HEK293T (cell line): ENCODE measurements around the gene CA12.

Experiments
- CTCF ChIA-PET: fragments of 350-600 bp; formaldehyde crosslinking; extraction: SDS; loops from one replicate; lab custom pipeline; 2021; ENCODE audit warnings: antibody characterized with exemption, inconsistent platforms; lab: Yijun Ruan, JAX
- POLR2A ChIA-PET: fragments of 350-600 bp; formaldehyde crosslinking; extraction: SDS; loops from one replicate; lab custom pipeline; 2020; ENCODE audit warnings: antibody characterized with exemption, inconsistent platforms; lab: Yijun Ruan, JAX
- DNase-seq: peaks from one replicate; pipeline ENCODE4 v3.0.0; 2012; ENCODE audit warnings: mixed read lengths; ENCODE audit errors: extremely low spot score
- ARNT ChIP-seq: fragments of 450-650 bp; IDR thresholded peaks from 2 replicates; pipeline ENCODE4 v1.6.1; 2017; ENCODE audit warnings: mild to moderate bottlenecking
- BHLHE40 ChIP-seq: fragments of 450-650 bp; IDR thresholded peaks from 2 replicates; pipeline ENCODE4 v1.6.1; 2016; ENCODE audit warnings: mild to moderate bottlenecking, moderate library complexity, borderline replicate concordance
- CTBP1 ChIP-seq: fragments of 450-650 bp; IDR thresholded peaks from 2 replicates; pipeline ENCODE4 v1.6.1; 2016; ENCODE audit warnings: borderline replicate concordance
- ELF4 ChIP-seq: fragments of 450-650 bp; IDR thresholded peaks from 2 replicates; pipeline ENCODE4 v1.6.1; 2017; ENCODE audit warnings: antibody characterized with exemption
- FOXA1 ChIP-seq: fragments of 450-650 bp; IDR thresholded peaks from 2 replicates; pipeline ENCODE4 v1.6.1; 2016; ENCODE audit warnings: mild to moderate bottlenecking
- FOXK2 ChIP-seq: fragments of 450-650 bp; IDR thresholded peaks from 2 replicates; pipeline ENCODE4 v1.6.1; 2016; ENCODE audit warnings: mild to moderate bottlenecking
- FOXM1 ChIP-seq: fragments of 450-650 bp; IDR thresholded peaks from 2 replicates; pipeline ENCODE4 v1.6.1; 2017; ENCODE audit warnings: mild to moderate bottlenecking, borderline replicate concordance
- HDGF ChIP-seq: fragments of 450-650 bp; IDR thresholded peaks from 2 replicates; pipeline ENCODE4 v1.6.1; 2017; ENCODE audit warnings: antibody characterized with exemption, borderline replicate concordance
- L3MBTL2 ChIP-seq: fragments of 450-650 bp; conservative IDR thresholded peaks from 2 replicates; pipeline ENCODE4 v1.6.1; 2016; ENCODE audit warnings: mild to moderate bottlenecking
- LEF1 ChIP-seq: fragments of 450-650 bp; IDR thresholded peaks from 2 replicates; pipeline ENCODE4 v1.6.1; 2017; ENCODE audit warnings: mild to moderate bottlenecking, borderline replicate concordance
- NFRKB ChIP-seq: fragments of 450-650 bp; IDR thresholded peaks from 2 replicates; pipeline ENCODE4 v1.6.1; 2016; ENCODE audit warnings: mild to moderate bottlenecking, moderate library complexity
- SP1 ChIP-seq: fragments of 450-650 bp; IDR thresholded peaks from 2 replicates; pipeline ENCODE4 v1.6.1; 2017
- SUZ12 ChIP-seq: fragments of 450-650 bp; IDR thresholded peaks from 2 replicates; pipeline ENCODE4 v1.6.1; 2016; ENCODE audit warnings: mild to moderate bottlenecking
- TARDBP ChIP-seq: fragments of 450-650 bp; IDR thresholded peaks from 2 replicates; pipeline ENCODE4 v1.6.1; 2016
- ZNF384 ChIP-seq: fragments of 450-650 bp; IDR thresholded peaks from 2 replicates; pipeline ENCODE4 v1.6.1; 2016
- TF ChIP-seq, protein P1 (sequence below): fragments of 450-650 bp; IDR thresholded peaks from 2 replicates; pipeline ENCODE4 v1.6.1; 2016

CA12 gene

GRCh38 chr15:63373330-63373729 is 8.3 kb downstream of the CA12 start:
- CTCF ChIA-PET, result no interaction called here
- DNase-seq, result no peak
- no peak for TF ChIP-seq ARNT
- no peak for TF ChIP-seq HDGF
- TF ChIP-seq SP1, result no peak
- no peak for TF ChIP-seq LEF1
- POLR2A ChIA-PET, result no interaction called here

GRCh38 chr15:63372753-63373152 is 8.9 kb downstream of the CA12 start:
- TF ChIP-seq FOXK2, result no peak
- TF ChIP-seq FOXA1, result no peak
- TF ChIP-seq NFRKB, result no peak
- no peak for TF ChIP-seq SUZ12
- TF ChIP-seq ELF4, result no peak
- no peak for TF ChIP-seq BHLHE40
- CTCF ChIA-PET, result no interaction called here
- POLR2A ChIA-PET, result no interaction called here

GRCh38 chr15:63372018-63372705 is 9.5 kb downstream of the CA12 start:
- ChIA-PET CTCF (no interaction called here), POLR2A (no interaction called here)
- no peak for DNase-seq
- TF ChIP-seq HDGF, result no peak
- TF ChIP-seq CTBP1, result no peak

More at GRCh38 chr15:63372753-63373152, 8.9 kb downstream of the CA12 start:
- no peak for DNase-seq

DNA sequence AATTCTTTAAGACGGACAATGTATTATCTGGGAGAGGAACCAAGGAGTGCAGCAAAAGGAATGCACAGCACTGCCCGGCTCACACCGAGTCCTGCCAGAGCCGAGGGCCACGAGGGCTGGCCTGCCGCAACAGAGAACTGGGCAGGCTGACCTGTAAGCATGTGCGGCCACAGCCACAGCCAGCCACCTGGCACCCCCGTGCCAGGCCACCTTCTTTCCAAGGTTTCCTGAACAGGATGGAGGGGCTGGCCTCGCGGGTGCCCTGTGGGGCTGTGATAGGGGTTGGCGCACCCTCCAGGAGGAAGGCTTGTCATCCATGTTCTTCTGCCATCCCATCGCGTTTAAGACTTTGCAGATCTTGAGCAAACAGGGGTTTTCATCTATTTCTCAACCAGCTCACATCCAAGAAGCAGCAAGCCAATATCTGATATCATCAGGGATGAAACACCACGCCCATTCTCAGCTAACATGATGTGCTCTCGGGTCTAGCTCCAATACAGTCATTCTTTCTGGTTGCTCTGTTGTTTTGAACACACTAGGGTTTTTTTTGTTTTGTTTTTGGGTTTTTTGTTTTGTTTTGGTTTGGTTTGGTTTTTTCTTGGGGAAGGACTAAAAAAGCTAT is 10.2 kb downstream of the CA12 start:
- POLR2A ChIA-PET, result no interaction called here
- CTCF ChIA-PET, result interaction anchor here (0.6 kb wide), 1 partner anchor 475 kb away, joined by 4 read pairs; no protein-coding TSS in a partner anchor
- TF ChIP-seq ELF4, result no peak
- TF ChIP-seq L3MBTL2, result no peak
- TF ChIP-seq SUZ12, result no peak
- no peak for TF ChIP-seq SP1
- no peak for TF ChIP-seq TARDBP
- TF ChIP-seq FOXA1, result no peak
- no peak for TF ChIP-seq LEF1
- TF ChIP-seq FOXK2, result no peak
- no peak for TF ChIP-seq NFRKB
- no peak for TF ChIP-seq ZNF384
- TF ChIP-seq, protein P1, sequence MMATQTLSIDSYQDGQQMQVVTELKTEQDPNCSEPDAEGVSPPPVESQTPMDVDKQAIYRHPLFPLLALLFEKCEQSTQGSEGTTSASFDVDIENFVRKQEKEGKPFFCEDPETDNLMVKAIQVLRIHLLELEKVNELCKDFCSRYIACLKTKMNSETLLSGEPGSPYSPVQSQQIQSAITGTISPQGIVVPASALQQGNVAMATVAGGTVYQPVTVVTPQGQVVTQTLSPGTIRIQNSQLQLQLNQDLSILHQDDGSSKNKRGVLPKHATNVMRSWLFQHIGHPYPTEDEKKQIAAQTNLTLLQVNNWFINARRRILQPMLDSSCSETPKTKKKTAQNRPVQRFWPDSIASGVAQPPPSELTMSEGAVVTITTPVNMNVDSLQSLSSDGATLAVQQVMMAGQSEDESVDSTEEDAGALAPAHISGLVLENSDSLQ, result no peak
- no peak for DNase-seq

GRCh38 chr15:63370764-63371163 is 10.9 kb downstream of the CA12 start:
- ChIA-PET POLR2A (no interaction called here), CTCF (no interaction called here)
- DNase-seq, result no peak

DNA sequence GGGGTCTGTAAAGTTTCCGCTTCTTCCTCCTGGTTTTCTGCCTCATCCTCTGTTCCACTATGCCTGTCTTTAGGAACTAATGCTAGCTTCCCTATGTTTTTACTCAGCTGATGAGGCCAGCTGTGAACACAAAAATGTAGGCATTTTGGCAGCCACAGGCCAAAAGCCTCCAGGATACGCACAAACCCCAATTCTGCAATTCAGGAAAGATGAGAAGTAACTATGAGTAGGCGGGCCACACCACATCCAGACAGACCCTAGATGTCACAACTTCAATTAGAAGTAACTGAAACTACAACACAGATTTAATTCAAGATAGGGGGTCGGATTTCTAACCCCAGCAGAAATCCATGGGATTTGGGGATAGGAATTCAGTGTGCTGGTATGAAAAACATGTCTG is 11.9 kb downstream of the CA12 start:
- ChIA-PET CTCF (no interaction called here), POLR2A (no interaction called here)
- DNase-seq, result no peak
- TF ChIP-seq L3MBTL2, result no peak

More at GRCh38 chr15:63370764-63371163, 10.9 kb downstream of the CA12 start:
- TF ChIP-seq LEF1 (no peak), FOXM1 (no peak), SP1 (no peak), ARNT (no peak), HDGF (no peak), BHLHE40 (no peak), SUZ12 (no peak)
- TF ChIP-seq, protein P1, result no peak

GRCh38 chr15:63369296-63369695 is 12.3 kb downstream of the CA12 start:
- no peak for DNase-seq
- no peak for TF ChIP-seq HDGF
- TF ChIP-seq ZNF384, result no peak
- no peak for TF ChIP-seq NFRKB
- no peak for TF ChIP-seq CTBP1
- TF ChIP-seq TARDBP, result no peak
- no peak for TF ChIP-seq ELF4
- no peak for TF ChIP-seq LEF1
- ChIA-PET CTCF (no interaction called here), POLR2A (no interaction called here)

- TF ChIP-seq LEF1 (no peak), FOXA1 (no peak), CTBP1 (no peak), L3MBTL2 (no peak), NFRKB (no peak), FOXK2 (no peak), SUZ12 (no peak), SP1 (no peak), TARDBP (no peak), ARNT (no peak), HDGF (no peak), FOXM1 (no peak), ELF4 (no peak), BHLHE40 (no peak), ZNF384 (no peak)
- TF ChIP-seq, protein P1, result no peak
- CTCF ChIA-PET, result interaction anchor here (0.6 kb wide), 1 partner anchor 39 kb away, joined by 3 read pairs; no protein-coding TSS in a partner anchor
- POLR2A ChIA-PET, result no interaction called here
- DNase-seq, result no peak
Observed at GRCh38 chr15:63368503-63368902, 13.1 kb downstream of the CA12 start.
